Fibroblast of gingiva (primary cell): ENCODE results near the gene DNAJC5G.
"Not testable (repeated sequence)": the region's sequence is repeated elsewhere in the genome, so short reads cannot be mapped to it uniquely, and the experiment has no call there.

Experiments
- DNase-seq: peaks from one replicate; pipeline ENCODE4 v3.0.0-alpha.2; 2011; ENCODE audit warnings: low read depth

DNAJC5G gene

DNA sequence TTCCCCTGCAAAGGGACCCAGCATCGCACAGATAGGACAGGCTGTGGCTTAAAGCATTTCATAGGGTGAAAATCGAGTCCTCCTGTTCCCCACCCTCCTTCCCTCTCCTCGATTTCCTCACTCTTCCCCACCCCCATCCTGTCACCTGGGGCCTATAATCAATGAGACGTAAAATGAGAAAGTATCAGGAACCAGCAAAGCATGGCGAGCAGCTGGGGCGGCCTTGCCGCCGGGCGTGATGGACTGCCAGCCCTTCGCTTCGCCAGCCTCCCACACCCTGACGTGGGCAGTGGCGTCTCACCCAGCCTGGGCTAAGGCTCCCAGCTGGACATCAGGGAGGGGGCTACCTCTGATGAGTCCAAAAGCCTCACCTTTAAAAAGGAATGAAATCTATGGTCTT is 23.5 kb upstream of the DNAJC5G start:
- DNase-seq: no peak

- no peak for DNase-seq
Measured at GRCh38 chr2:27255187-27255586, 20.0 kb upstream of the DNAJC5G start.

DNA sequence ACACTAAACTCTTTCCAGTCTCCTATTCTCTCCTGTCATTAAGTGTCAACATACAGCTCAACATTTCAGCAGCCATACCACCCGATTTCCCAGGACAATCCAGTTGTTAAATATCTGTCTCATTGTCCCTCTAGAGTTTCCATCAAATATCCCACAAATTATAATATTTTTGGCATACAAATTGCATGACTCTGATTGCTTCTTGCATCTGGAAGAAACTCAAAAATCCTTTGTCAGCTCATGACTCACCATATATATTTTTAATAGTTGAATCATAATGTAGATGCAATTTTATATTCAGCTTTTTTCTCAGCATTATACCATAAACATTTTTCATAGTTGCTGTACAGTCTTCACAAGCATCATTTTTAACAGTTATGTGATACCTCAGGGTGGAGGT is 19.6 kb upstream of the DNAJC5G start:
- peak; percentile 64 for DNase-seq

GRCh38 chr2:27256855-27257454 is 18.3 kb upstream of the DNAJC5G start:
- DNase-seq: no peak

GRCh38 chr2:27258051-27258450 is 17.2 kb upstream of the DNAJC5G start:
- no peak for DNase-seq

DNA sequence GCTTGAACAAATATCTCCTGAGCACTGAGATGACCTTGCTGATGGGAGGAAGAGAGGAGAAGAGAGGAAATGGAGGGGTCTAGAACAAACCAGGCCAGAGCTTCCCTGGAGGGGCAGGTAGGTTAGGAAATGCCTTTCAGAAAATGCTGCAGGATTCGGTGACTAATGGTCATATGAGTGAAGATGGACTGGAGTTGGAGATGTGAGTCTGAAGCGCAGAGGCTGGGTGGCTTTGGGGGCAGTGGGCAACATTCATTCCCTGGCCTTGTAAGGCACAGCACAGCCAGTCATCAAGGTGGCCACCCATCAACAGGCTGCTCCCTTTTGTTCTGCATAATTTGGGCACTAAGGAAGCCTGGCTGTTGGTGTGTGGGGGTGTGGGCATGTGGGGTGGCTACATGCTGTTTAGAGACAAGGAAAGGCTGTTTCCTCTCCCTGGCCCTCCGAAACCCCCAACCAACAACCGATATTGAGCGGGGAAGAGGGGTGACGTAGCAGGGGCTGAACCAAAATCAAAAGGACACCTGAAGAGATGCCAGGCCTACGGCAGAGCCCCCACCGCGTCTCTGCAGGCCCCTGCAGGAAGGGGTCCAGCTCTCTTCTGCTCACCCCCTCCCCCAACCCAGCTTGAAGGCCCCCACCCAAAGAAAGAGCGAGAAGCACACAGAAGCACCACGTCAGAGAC is 13.8 kb upstream of the DNAJC5G start:
- DNase-seq: no peak

GRCh38 chr2:27261926-27262298 is 13.3 kb upstream of the DNAJC5G start:
- no peak for DNase-seq

DNA sequence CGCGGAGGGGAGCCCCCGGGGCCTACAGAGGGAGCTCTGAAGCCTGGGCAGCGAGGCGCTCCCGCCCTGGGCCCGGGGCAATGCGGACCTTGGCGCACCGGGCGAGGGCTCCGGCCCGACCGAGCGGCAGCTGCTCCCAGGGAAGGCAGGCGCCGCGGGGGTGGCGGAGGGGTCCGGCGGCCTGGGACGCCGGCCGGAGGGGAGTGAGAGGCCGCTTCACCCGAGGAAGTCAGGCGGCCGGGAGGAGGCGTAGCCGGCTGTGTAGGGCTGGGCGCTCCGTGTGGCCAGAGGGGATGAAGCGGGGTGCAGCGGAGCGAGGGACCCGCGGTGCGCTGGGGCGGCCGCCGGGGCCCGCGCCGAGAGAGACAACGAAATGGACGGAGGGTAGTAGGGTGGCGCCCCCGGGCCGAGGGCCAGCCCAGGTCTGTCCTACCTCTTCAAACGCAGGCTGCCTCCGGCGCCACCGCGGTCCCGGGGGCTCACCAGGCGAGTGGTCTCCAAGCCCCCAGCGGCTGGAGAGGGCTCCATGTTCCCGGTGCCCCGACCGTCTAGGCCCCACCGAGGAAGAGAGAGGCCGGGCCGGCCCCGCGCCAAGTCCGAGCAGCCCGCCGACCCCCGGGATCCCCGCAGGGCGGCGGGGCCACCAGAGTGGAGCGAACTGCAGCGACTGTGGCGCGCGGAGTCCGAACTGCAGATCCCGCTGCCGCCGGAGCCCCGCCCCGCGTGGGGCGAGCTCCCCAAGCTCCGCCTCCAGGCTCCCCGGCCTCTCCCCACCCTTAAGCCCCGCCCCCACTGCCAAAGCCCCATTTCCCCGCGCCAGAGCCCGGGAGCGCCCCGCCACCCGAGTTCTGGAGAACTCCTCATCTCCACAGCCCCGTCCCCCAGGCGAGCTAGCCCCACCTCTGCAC is 12.6 kb upstream of the DNAJC5G start, which contains the start of gene SLC30A3:
TSS of gene SLC30A3 (minus strand) at position 669 of the 908 bp plus-strand sequence. CDS start at position 528, 141 bp downstream.
- no peak for DNase-seq

DNA sequence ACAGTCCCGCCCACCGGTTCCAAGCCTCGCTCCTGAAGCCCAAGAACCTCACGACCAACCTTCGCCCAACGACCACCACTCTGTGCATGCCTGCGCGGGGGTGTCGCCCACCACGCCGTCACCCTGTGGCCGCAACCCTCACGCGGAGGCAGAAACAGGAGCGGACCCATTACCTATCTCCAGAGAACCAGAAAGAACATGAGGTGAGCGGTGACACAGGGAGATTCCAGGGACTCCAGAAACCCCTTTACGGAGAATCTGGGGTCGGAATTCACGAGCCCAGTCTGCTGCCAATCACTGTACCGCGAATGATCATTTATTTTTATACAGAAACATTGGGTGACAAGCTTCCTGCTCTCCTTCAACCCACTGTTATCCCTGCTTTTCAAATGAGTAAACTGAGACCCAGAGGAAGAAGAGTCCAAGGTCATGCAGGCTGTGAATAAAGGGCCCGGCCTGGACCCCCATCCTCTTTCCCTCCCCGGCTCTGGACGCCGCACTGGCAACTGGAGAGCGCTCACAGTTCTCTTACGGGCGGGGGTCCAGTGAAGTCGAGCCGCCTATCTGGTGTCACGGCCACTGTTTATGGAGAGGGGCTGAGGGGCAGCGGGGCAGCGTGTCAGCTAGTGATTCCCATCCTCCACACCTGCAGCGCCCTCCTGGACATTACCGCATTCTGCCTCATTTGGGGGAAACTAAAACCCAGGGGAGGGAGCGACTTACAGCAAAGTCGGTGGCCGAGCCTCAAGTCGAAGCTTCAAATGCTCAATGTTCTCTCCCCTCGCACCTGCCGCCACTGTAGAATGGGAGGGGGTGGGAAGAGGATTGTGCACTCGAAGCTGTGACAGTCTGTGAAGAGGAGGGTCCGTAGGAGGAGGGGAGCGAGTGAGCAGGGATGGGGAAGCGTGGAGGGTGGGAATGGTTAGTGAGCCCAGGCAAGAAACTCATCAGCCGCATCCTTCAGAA is 11.7 kb upstream of the DNAJC5G start:
- DNase-seq: no peak

GRCh38 chr2:27264253-27264752 is 10.9 kb upstream of the DNAJC5G start:
- DNase-seq: no peak

GRCh38 chr2:27264753-27265535 is 10.3 kb upstream of the DNAJC5G start:
- DNase-seq: peak; percentile 31

DNA sequence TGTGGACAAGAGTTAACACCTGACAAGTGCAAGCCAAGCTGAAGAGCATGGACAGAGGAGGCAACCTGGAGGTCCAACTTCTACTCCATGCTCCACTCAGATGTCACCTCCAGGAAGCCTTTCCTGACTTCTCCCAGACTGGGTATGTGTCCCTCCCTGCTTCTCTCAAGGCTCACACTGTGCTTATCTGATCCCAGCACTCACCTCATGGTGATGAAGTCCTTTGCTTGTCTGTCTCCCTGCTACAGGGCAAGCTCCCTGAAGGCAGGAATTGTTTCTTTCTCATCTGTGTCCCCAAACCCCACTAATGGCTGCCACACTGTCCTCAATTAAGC is 9.7 kb upstream of the DNAJC5G start:
- no peak for DNase-seq

DNA sequence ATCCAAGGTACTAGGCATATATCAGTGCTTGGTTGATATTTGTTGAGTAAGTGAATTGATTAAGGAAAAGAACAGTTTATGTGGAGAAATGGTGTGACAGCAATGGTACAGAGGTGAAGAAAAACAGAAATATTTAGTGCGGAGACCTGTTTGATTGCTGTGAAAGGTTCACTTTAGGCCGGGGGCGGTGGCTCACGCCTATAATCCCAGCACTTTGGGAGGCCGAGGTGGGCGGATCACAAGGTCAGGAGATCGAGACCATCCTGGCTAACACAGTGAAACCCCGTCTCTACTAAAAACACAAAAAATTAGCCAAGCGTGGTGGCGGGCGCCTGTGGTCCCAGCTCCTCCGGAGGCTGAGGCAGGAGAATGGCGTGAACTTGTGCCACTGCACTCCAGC is 6.9 kb upstream of the DNAJC5G start:
- not testable (repeated sequence) for DNase-seq

GRCh38 chr2:27270131-27270530 is 5.1 kb upstream of the DNAJC5G start:
- DNase-seq: no peak

- no peak for DNase-seq
Measured at GRCh38 chr2:27270670-27271069, 4.6 kb upstream of the DNAJC5G start.

DNA sequence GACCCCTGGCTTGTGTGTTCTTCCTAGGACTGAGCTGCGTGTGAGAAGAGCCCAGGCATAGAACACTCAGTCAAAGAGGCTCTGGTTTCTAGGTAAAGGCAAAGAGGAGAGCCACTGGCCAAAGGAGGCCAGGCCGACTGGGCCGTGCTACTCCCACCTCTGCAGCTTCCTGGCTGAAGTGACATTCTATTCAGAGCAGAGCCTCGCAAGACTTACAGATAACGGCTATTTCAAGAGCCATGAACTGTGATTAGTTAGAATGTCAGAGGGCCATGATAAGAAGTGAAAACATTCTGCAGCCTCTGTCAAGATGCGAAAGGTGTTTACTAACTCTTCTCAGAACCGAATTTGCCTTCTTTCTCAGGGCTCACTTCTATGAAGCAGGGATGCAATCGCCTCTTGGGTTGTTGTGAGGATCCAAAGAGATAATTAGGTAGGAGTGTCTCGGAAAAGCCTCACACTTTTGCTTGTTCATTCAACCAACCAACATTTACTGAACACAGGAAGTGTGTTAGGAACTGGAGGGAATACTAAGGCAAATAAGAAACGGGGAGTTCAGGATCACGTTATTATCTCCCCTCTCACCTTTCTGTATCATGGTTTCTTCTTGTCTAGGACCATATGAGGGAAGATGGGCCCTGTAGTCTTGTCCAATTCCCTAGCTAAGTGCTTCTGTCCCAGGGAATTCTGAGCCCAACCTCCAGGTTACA is 3.4 kb upstream of the DNAJC5G start:
- DNase-seq: no peak

- not testable (repeated sequence) for DNase-seq
Measured at GRCh38 chr2:27272537-27273522, 2.4 kb upstream of the DNAJC5G start.

DNA sequence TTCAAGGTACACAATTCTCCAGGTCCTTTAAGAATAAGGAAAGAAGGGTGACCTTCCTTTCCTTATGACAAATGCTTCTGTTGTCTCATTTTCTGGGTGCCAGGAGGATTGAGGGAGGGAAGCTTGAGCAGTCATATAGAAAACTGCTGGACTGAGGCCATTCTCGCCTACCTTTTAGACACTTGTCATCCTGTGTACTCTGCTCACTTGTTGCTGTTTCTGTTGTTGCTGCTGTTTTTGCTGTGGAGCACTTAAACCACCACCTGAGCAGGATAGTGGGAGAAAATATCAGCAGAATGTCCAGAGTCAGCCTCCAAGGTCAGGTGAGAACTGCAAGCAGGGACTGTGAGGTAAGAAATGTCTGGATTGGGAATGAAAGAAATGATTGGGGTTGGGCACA is 2.8 kb downstream of the DNAJC5G start:
- DNase-seq: no peak

GRCh38 chr2:27280826-27281225 is 5.6 kb downstream of the DNAJC5G start:
- no peak for DNase-seq
